ENCODE measurements around the gene OOEP.
"Not testable (repeated sequence)": the region's sequence is repeated elsewhere in the genome, so short reads cannot be mapped to it uniquely, and the experiment has no call there.

Gene OOEP

GRCh38 chr6:73369563-73369962 is at the start of gene OOEP:
OOEP (minus strand) TSS chr6:73369897; CDS start chr6:73369792, 105 bp downstream.
- DNase-seq, result no peak

GRCh38 chr6:73418081-73418741 is 48.5 kb upstream of the OOEP start:
- no peak for DNase-seq

GRCh38 chr6:73413102-73413501 is 43.4 kb upstream of the OOEP start:
- DNase-seq, result no peak

DNA sequence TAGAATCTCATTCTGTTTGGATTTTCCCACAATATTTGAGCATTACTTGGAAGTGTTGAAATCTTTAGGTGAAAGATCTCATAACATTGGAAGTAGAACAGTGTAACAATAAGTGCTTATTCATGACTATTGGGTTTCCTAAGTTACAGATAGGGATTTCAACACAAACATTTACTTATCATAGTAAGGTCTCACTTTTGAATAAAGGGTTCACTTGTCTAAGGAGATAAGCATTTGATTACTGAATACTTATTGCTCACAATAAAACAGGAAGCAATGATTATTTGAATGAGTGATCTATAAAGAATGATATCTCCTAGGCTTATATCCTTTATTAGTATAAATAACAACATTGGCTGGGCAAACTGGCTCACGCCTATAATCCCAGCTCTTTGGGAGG is 39.7 kb upstream of the OOEP start:
- DNase-seq, result no peak

DNA sequence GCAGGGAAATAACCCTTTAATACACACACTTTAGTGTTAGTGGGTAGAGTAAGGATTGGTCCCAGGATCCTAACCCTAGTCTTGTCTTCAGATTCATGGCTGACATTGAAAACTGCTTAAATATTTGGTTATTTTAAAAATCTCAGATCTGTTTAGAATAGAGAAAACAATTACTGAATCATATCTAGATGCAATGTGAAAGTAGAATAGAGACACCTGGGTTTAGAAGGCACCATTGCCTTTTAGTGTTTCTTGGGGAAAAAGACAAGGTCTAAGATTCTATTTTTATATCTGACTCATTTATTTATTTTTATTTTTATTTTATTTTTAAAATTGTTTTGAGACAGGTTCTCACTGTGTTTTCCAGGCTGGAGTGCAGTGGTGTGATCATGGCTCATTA is 31.0 kb upstream of the OOEP start:
- no peak for DNase-seq

DNA sequence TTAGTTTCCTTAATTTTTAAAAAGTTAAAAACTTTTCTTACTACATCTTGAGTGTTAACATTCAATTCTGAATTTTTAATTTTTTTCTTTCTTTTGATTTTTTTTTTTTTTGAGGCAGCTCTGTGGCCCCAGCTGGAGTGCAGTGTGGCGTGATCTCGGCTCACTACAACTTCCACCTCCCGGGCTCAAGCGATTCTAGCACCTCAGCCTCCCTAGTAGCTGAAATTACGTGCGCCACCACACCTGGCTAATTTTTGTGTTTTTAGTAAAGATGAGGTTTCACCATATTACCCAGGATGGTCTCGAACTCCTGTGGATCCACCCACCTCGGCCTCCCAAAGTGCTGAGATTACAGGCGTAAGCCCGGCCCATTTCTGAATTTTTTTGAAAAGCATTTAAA is 26.2 kb upstream of the OOEP start:
- no peak for DNase-seq

GRCh38 chr6:73394577-73395354 is 25.1 kb upstream of the OOEP start, which contains the start of gene DDX43:
DDX43 (plus strand) TSS chr6:73394828; CDS start chr6:73394906, 78 bp downstream.
- no peak for DNase-seq

DNA sequence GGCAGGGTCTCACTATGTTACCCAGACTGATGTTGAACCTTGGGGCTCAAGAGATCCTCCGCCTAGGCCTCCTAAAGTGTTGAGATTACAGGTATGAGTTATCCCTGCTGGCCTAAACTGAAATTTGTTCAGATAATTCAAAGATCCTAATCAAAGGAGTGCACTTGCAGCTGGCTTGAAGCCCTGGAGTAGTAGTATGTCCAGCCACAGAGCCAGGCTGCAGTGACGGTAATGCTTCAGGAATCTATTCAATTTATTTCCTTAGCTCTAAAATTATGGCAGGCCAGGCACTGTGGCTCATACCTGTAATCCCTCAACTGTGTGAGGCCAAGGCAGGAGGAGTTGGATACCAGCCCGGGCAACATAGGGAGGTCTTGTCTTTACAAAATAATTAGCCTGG is 23.6 kb upstream of the OOEP start:
- no peak for DNase-seq

- DNase-seq, result not testable (repeated sequence)
Measured at GRCh38 chr6:73392188-73392587, 22.5 kb upstream of the OOEP start.

DNA sequence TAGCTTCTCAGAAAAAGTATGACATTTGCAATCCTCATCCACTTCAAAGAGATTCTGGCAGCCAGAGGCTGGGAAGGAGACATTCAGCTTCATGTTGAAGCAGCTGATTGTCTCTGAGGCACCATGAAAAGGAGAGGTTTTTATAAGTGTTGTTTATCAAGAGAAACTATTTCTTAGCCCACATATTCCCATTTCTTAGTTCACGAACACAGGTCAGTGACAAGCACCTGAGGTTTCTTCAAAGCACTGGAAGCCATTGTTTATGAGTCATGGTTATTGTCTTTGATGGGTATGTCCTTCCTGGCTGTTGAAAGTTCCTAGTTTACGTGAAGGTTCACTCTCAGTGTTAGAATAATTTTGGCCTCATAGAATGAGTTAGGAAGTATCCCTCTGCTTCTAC is 22.0 kb upstream of the OOEP start:
- no peak for DNase-seq

- no peak for DNase-seq
Measured at GRCh38 chr6:73389854-73390253, 20.2 kb upstream of the OOEP start.

- no peak for DNase-seq
Measured at GRCh38 chr6:73388800-73389512, 19.3 kb upstream of the OOEP start.

DNA sequence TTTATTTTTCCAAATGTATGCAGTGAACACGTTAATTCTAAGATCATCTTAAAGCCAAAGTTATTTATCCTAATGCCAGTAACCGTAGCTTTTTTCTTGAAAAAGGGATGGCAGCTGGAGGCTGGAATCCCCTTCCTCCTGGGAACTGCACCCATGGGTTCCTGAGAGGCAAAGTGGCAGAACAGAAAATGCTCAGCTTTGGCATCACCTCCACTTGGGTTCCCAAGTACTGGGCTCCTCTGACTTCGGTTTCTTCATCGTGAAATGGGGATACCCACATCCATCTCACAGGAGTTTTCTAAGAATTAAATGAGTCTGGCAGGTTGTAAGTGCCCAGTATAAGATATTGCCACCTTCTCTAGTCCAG is 18.7 kb upstream of the OOEP start:
- no peak for DNase-seq

DNA sequence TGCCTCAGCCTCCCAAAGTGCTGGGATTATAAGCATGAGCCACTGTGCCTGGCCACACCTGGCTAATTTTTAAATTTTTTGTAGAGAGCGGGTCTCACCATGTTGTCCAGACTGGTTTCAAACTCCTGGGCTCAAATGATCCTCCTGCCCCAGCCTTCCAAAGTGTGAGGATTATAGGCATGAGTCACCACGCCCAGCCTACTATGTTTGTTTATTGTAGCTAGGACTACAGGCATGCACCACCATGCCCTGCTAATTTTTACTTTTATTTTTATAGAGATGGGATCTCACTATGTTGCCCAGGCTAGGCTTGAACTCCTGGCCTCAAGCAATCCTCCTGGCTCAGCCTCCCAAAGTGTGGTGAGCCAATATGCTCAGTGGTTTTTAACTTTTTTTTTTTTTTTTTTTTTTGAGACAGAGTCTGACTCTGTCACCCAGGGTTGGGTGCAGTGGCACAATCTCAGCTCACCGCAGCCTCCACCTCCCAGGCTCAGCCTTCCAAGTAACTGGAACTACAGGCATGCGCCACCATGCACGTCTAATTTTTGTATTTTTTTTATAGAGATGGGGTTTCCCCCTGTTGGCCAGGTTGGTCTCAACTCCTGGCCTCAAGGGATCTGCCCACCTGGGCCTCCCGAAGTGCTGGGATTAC is 12.9 kb upstream of the OOEP start:
- DNase-seq, result no peak

- not testable (repeated sequence) for DNase-seq
Measured at GRCh38 chr6:73381531-73381930, 11.8 kb upstream of the OOEP start.

DNA sequence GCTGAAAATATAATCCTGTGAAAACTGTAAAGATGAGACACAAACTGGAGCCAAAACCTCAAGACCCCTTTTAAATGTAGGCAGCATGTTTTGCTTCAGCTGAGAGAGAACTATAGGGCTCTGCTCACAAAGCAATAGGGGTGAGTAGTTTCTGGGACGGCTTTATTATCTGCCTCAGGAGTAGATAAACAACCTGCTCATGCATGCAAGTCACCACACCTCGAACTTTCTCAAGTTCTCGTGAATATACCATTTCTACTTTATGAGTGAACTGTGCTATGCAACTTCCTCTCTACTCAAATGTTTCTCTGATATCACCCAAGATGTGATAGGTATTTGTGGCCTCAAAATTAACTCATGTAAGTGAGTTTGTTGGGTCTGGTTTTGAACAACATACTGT is 7.5 kb upstream of the OOEP start:
- no peak for DNase-seq

GRCh38 chr6:73375216-73375615 is 5.5 kb upstream of the OOEP start:
- no peak for DNase-seq

- no peak for DNase-seq
Measured at GRCh38 chr6:73372516-73372915, 2.8 kb upstream of the OOEP start.

DNA sequence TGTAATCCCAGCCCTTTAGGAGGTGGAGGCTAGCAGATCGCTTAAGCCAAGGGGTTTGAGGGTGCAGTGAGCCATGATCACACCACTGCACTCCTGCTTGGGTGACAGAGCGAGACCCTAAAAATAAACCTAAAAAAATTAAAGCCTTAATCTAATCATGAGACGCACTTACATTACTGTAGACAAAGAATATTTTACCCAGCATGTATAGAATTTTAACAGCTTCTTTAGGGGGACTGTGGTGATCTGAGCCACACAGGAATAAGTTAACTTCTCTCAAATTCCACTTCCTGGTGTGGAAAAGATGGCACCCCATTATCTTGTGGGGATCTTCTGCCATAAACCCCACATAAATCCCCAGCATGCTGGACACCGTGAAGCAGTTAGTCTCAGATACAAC is 2.3 kb upstream of the OOEP start:
- DNase-seq, result no peak

- DNase-seq, result no peak
Measured at GRCh38 chr6:73369157-73369556, 540 bp downstream of the OOEP start.

- no peak for DNase-seq
Measured at GRCh38 chr6:73368675-73369074, 1.0 kb downstream of the OOEP start.

- DNase-seq, result no peak
Measured at GRCh38 chr6:73367761-73368355, 1.8 kb downstream of the OOEP start.

GRCh38 chr6:73364549-73364948 is 5.1 kb downstream of the OOEP start:
- no peak for DNase-seq

All from NCI-H2029 (cell line).